Measurements from ENCODE around the gene TWSG1.
A peak's percentile ranks its signal among the peaks of the same experiment; 100 is the strongest.
"Not testable (repeated sequence)": the region's sequence is repeated elsewhere in the genome, so short reads cannot be mapped to it uniquely, and the experiment has no call there.

The TWSG1 gene

DNA sequence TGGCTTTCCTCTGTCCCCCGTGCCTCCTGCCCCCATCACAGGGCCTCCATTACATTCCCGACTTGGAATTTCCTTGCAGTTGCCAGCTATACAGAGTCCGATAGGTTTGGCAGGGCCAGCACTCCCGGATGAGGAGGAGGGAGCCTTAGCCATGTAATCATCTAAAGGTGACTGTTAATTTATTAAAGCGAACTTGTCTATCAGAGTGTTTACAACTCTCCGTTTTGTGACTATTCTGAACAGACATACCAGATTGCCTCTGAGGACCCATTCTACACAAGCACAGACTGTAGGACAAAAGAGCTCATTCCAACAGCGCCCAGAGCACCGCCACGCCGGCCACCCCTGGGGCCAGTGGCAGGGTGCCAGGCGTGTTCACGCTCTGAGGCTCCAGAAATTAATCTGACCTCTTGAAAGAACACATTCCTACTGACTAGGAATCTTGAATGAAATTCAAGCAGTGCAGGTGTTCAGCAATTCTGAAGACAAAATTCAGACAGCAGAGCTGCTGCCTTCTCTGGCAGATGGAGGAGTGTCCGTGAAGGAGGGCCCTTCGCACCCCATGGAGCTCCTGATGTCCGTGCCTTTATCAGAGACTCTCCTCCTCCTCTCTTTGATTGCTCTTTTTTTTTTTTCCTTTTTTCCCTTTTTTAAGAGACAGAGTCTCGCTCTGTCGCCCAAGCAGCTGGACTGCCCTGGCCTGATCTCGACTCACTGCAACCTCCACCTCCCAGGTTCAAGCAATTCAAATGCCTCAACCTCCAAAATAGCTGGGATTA lies 82.7 kb downstream of the TWSG1 start:
- in situ Hi-C loops (cut with HindIII; ENCODE audit: low pct_ligation_motif_present, low pct_unique_long_range_greater_than_20kb, low sequenced_read_pairs), result no loop called here
- DNase-seq, result peak; percentile 90

DNA sequence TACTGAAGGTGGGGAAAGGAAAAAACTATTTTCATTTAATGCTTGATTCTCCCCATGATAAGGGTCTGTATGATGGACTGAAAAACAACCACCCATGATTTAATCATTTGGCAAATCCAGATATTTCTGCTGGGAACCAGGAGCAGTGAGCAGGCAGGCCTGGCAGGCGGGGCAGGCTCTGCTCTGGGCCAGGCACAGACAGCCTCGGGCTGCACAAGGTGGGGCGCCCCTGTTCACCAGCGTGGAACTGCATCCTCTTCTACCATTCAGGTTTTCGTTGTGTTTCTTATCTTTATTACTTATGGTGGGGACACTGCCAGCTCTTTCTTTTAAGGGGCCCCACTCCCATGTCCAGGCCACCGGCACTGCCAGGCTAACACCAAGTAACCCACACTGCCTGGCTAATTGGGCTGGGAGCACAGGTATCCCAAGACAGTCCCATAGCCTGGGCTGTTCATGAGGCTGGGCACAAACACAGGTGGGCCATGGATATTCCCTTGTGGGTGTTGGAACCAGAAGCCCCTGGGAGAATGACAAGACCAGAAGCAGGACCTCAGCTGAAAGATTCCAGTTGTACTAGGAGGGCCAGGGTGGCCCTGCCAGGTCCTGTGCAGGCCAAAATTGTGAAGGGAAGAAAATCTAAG lies 83.6 kb downstream of the TWSG1 start:
- DNase-seq, result peak; percentile 37
- in situ Hi-C loops (cut with HindIII; ENCODE audit: low pct_ligation_motif_present, low pct_unique_long_range_greater_than_20kb, low sequenced_read_pairs), result no loop called here

GRCh38 chr18:9419956-9420631 lies 85.5 kb downstream of the TWSG1 start:
- in situ Hi-C loops (cut with HindIII; ENCODE audit: low pct_ligation_motif_present, low pct_unique_long_range_greater_than_20kb, low sequenced_read_pairs), result no loop called here
- DNase-seq, result peak; percentile 64

- in situ Hi-C loops (cut with HindIII; ENCODE audit: low pct_ligation_motif_present, low pct_unique_long_range_greater_than_20kb, low sequenced_read_pairs), result no loop called here
- DNase-seq, result no peak
Measured at GRCh38 chr18:9421096-9421900, 86.7 kb downstream of the TWSG1 start.

DNA sequence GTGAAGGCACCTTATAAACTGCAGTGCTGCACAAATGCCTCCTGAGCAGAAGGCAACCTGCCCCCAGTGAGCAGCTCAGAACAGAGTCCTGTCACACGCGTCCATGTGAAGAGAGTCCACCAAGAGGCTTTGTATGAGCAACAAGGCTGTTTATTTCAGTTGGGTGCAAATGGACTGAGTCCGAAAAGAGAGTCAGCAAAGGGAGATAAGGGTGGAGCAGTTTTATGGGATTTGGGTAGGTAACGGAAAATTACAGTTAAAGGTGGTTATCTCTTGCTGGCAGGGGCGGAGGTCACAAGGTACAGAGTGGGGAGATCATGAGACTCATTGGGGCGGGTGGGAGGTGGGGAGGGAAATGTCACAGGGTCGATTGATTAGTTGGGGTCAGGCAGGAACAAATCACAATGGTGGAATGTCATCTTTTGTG lies 87.3 kb downstream of the TWSG1 start:
- no peak for DNase-seq
- in situ Hi-C loops (cut with HindIII; ENCODE audit: low pct_ligation_motif_present, low pct_unique_long_range_greater_than_20kb, low sequenced_read_pairs), result no loop called here

DNA sequence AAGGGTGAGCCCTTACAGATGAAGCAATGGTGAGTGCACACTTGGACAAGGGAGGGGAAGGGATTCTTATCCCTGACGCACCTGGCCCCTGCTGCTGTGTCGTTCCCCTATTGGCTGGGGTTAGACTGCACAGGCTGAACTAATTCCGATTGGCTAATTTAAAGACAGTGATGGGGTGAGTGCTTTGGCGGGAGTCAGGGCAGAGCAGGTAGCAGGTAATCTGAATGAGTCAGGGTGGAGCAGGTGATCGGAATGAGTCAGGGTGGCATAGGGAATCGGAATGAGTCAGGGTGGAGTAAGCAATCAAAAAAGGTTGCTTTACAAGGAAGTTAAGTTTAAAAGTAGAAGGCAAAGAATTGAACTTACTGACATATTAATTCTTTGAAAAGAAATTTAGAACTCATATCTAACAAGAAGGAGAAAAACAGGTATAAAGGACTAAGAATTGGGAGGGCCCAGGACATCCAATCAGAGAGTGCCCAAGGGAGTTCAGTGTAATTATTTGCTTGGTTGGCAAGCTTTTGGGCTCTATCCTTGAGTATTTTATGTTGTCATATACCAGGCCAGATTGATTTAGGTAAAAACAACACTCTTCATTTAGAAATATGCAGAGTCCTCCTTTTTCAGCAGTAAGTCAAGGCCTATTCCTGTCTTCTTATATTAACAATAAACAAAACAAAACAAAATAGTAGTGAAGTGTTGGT lies 88.4 kb downstream of the TWSG1 start:
- no peak for DNase-seq
- in situ Hi-C loops (cut with HindIII; ENCODE audit: low pct_ligation_motif_present, low pct_unique_long_range_greater_than_20kb, low sequenced_read_pairs), result no loop called here

DNA sequence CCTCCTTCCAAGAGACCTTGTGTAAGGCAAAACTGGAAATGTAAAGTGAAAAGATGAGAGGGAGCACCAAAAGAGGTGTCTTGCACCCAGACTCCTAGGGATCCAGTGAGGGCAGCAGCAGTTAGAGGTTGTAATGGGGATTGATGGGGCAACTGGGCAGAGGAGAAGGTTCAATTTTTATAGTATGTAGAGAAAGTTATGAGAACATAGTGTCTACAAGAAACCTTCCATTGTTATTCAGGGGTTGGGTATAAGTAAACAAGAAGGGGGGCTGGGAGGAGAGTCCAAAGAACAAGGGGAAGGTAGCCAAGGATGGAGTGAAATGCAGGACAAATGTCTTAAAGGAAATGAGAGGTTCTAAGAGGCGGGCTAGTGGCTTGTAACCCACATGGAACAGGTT lies 89.1 kb downstream of the TWSG1 start:
- in situ Hi-C loops (cut with HindIII; ENCODE audit: low pct_ligation_motif_present, low pct_unique_long_range_greater_than_20kb, low sequenced_read_pairs), result not testable (repeated sequence)

GRCh38 chr18:9424235-9424634 lies 89.7 kb downstream of the TWSG1 start:
- in situ Hi-C loops (cut with HindIII; ENCODE audit: low pct_ligation_motif_present, low pct_unique_long_range_greater_than_20kb, low sequenced_read_pairs); DNase-seq: not testable (repeated sequence)

More for the DNA sequence above, 89.1 kb downstream of the TWSG1 start:
- not testable (repeated sequence) for DNase-seq

DNA sequence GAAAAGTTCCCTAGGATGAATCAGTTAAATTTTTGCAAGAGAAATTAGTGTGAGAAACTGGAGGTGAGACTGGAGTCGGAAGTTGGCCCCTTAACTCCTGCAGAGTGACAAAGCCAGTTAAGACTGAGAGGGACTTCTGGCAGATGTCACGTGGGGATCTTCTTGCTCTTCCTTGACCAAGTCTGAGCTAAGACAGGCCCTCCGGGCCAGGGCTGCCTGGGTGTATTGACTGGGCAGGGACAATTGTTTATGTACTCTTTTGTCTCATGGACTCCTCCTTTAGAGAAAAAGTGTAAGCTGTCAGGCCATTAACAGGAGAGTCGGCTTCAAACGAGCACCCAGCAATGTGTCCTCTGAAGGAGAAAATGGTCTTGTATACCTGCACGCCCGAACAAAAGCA lies 92.2 kb downstream of the TWSG1 start:
- DNase-seq, result no peak
- in situ Hi-C loops (cut with HindIII; ENCODE audit: low pct_ligation_motif_present, low pct_unique_long_range_greater_than_20kb, low sequenced_read_pairs), result no loop called here

DNA sequence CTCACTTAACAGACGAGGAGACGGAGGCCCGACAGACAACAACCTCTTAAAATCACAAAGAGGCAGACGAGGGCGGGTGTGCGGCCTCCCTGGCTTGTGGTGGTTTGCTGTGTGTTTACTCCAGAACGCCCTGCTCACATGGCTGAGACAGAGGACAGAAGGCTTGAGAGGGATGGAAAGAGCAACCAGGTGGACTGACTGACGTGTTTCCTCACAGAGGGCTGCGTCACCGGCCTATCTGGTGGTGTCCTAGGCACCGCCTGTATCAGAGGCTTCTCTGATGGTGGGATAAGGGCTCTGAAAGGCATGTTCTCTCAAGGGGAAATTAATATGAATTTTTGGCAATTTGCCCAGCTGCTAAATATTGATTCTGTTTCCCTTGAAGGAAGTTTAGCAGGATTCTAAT lies 93.7 kb downstream of the TWSG1 start:
- no peak for DNase-seq
- in situ Hi-C loops (cut with HindIII; ENCODE audit: low pct_ligation_motif_present, low pct_unique_long_range_greater_than_20kb, low sequenced_read_pairs), result no loop called here

DNA sequence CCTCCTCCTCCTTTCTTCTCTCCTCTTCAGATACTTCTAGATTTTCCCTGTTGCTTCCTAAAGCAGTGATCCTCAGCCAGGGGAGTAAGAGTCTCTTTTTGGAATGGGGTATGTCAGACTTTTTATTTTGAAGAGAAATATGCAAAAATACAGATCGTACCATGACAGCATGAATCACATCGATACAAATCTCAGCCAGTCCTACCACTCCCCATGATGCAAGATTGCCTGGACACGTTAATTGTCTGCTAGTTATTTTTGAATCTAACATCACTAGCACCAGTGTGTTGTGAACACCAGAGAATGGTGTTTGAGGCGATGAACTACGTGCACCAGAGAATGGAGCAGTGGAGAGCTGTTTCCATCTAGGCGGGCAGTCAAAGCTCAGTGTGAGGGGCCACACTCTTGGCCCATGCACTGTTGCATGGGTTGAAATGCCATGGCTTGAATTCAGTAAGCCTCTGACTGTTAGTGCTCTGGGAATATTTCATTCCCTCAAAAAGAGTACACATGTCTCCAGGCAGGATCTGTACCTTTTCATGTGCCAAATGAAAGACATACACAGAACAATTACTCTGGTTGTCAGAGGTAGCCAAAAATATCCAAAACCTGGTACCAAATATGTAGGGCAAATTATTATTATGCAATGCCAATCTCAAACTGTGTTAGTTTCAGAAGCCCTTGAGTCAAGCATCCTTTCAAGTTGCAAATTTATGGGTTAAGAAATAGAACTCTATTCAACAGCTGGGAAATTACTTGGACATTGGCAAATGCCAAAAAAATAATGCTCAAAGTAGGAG lies 94.5 kb downstream of the TWSG1 start:
- DNase-seq, result no peak
- in situ Hi-C loops (cut with HindIII; ENCODE audit: low pct_ligation_motif_present, low pct_unique_long_range_greater_than_20kb, low sequenced_read_pairs), result no loop called here

DNA sequence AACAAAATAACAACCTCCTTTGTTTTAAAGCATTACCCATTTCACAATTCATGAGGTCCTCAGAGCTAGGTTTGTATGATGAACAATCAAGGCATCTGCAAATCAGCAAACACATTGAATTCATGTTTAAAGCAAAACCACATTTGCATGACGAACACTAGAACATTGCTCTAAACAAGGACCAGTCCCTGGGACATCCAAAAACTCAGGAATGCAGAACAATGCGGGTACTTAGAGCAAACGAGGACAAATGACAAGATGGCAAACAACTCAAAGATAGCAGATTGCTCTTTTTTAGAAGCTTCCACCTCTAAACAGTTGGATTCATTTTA lies 95.1 kb downstream of the TWSG1 start:
- DNase-seq, result no peak
- in situ Hi-C loops (cut with HindIII; ENCODE audit: low pct_ligation_motif_present, low pct_unique_long_range_greater_than_20kb, low sequenced_read_pairs), result no loop called here

DNA sequence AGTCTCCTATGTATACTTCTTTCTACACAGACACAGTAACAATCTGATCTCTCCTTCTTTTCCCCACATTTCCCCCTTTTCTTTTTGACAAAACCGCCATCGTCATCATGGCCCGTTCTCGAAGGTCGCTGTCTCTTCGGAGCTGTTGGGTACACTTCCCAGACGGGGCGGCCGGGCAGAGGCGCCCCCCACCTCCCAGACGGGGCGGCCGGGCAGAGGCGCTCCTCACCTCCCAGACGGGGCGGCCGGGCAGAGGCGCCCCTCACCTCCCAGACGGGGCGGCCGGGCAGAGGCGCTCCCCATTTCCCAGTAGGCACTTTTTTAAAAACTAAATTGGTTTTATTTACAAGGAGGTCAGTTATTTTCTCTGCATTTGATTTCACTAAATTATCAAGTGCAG lies 95.7 kb downstream of the TWSG1 start:
- in situ Hi-C loops (cut with HindIII; ENCODE audit: low pct_ligation_motif_present, low pct_unique_long_range_greater_than_20kb, low sequenced_read_pairs); DNase-seq: not testable (repeated sequence)

- DNase-seq, result no peak
- in situ Hi-C loops (cut with HindIII; ENCODE audit: low pct_ligation_motif_present, low pct_unique_long_range_greater_than_20kb, low sequenced_read_pairs), result no loop called here
Measured at GRCh38 chr18:9431296-9431695, 96.7 kb downstream of the TWSG1 start.

DNA sequence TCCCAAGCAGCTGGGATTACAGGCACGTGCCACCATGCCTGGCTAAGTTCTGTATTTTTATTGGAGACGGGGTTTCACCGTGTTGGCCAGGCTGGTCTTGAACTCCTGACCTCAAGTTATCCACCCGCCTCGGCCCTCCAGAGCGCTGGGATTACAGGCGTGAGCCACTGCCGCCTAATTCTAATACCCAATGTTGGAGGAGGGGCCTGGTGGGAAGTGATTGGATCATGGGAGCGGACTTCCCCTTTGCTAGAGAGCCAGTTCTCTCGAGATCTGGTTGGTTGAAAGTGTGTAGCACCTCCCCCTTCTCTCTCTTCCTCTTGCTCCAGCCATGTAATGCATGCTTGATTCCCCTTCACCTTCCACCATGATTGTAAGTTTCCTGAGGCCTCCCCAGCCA lies 98.5 kb downstream of the TWSG1 start:
- DNase-seq; in situ Hi-C loops (cut with HindIII; ENCODE audit: low pct_ligation_motif_present, low pct_unique_long_range_greater_than_20kb, low sequenced_read_pairs): not testable (repeated sequence)

- in situ Hi-C loops (cut with HindIII; ENCODE audit: low pct_ligation_motif_present, low pct_unique_long_range_greater_than_20kb, low sequenced_read_pairs), result no loop called here
- DNase-seq, result no peak
Measured at GRCh38 chr18:9433671-9434121, 99.1 kb downstream of the TWSG1 start.

- no peak for DNase-seq
- in situ Hi-C loops (cut with HindIII; ENCODE audit: low pct_ligation_motif_present, low pct_unique_long_range_greater_than_20kb, low sequenced_read_pairs), result no loop called here
Measured at GRCh38 chr18:9434122-9434701, 99.6 kb downstream of the TWSG1 start.

All from ACHN (cell line).